Activated T-cell treated with anti-CD3 and anti-CD28 coated beads for 4 hours (primary cell): ENCODE measurements around the gene FAM20B.
"Not testable (repeated sequence)": the region's sequence is repeated elsewhere in the genome, so short reads cannot be mapped to it uniquely, and the experiment has no call there.

Source experiments
- DNase-seq: peaks from one replicate; pipeline ENCODE4 v3.0.0-alpha.2; 2020

Gene FAM20B

GRCh38 chr1:179025125-179025974 is at the start of gene FAM20B:
TSS of gene FAM20B (plus strand) at chr1:179025894. CDS start at chr1:179043848, 17,954 bp downstream.
- peak; percentile 78 for DNase-seq

DNA sequence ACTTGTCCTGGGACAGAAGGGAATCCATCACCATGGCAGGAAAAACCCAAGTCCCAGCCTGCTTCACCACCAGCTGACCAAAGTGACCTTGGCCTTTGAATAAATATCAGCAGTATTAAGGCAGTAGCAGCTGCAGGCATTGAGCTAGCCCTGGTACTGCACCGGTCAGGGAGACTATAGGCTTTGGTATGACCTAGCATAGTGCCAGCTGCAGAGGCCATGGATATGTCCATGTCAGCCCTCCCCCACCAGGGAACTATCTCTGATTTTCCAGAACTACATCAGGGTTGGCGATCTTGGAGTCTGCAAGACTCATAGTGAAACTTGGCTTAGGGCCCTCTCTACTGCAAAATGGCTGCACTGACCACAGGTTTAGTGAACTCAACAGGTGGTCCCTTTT is 49.2 kb upstream of the FAM20B start:
- DNase-seq: no peak

GRCh38 chr1:178986204-178986603 is 39.5 kb upstream of the FAM20B start:
- DNase-seq: no peak

DNA sequence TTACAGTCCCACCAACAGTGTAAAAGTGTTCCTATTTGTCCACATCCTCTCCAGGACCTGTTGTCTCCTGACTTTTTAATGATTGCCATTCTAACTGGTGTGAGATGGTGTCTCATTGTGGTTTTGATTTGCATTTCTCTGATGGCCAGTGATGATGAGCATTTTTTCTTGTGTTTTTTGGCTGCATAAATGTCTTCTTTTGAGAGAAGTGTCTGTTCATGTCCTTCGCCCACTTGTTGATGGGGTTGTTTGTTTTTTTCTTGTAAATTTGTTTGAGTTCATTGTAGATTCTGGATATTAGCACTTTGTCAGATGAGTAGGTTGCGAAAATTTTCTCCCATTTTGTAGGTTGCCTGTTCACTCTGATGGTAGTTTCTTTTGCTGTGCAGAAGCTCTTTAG is 37.5 kb upstream of the FAM20B start:
- DNase-seq: not testable (repeated sequence)

DNA sequence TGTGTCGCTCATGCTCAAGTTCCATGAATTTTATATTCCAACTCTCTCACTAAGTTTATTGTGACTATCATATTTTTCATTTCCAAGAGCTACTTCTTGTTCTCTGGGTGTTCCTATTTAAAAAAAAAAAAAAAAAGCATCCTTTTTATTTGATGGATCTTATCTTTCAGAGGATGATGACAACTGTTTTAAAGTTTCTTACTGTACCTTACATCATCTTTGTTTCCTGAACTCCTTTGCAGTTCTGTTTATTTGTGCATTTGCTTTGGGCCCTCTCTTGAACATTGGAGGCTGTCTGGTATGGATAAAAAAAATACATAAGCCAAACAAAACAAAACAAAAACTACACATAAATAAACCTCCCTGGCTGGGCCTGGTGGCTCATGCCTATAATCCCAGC is 32.1 kb upstream of the FAM20B start:
- no peak for DNase-seq

GRCh38 chr1:178997428-178997827 is 28.3 kb upstream of the FAM20B start:
- DNase-seq: no peak

- DNase-seq: no peak
Observed at GRCh38 chr1:178998295-178998694, 27.4 kb upstream of the FAM20B start.

DNA sequence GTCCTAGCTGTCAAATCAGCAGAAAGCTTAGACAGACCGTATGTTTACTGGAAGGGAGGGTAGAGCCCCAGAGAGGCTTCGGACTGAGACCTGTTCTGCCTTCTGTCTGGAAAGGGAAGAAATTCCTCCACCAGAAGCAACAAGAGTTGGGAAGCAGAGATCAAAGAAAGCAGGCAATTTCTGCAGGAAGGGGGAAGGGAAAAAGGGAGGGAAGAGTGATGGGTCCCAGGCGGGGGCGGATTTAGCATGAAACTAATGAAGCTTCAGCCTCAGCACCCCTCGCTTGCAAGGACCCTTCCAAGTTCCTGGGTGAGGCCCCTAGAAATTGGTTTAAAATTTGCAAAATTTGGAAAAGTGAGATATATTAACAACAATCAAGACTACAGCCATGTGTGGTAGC is 26.6 kb upstream of the FAM20B start:
- no peak for DNase-seq

DNA sequence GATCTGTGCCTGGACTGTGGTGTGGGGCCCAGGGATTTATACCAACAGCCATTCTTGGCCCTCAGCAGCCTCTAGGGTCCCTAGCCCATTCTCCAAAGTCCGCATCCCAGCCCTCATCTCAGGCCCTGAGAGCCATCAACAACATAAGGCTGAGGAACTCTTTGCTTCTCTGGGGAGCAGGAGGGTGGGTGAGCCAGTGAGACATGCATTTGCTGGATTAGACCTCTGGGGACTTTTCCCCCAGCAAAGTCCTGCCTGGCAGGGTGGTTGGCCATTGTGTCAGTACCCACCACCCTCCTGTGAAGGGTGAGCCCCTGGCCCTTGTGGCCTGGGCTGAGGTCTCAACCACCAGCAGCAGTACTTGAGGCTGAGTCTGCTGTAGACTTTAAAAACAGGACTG is 24.2 kb upstream of the FAM20B start:
- DNase-seq: no peak

DNA sequence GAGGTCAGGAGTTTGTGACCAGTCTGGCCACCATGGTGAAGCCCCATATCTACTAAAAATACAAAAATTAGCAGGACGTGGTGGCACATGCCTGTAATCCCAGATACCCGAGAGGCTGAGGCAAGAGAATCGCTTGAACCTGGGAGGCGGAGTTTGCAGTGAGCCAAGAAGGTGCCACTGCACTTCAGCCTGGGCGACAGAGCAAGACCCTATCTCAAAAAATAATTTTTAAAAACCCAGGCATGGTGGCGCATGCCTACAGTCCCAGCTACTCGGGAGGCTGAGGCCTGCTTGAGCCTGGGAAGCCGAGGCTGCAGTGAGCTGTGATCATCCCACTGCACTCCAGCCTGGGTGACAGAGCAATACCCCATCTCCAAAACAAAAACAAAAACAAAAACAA is 23.6 kb upstream of the FAM20B start:
- DNase-seq: not testable (repeated sequence)

- peak; percentile 58 for DNase-seq
Observed at GRCh38 chr1:179002552-179003345, 22.9 kb upstream of the FAM20B start.

GRCh38 chr1:179003512-179004066 is 22.1 kb upstream of the FAM20B start:
- no peak for DNase-seq

GRCh38 chr1:179007233-179007632 is 18.5 kb upstream of the FAM20B start:
- DNase-seq: no peak

DNA sequence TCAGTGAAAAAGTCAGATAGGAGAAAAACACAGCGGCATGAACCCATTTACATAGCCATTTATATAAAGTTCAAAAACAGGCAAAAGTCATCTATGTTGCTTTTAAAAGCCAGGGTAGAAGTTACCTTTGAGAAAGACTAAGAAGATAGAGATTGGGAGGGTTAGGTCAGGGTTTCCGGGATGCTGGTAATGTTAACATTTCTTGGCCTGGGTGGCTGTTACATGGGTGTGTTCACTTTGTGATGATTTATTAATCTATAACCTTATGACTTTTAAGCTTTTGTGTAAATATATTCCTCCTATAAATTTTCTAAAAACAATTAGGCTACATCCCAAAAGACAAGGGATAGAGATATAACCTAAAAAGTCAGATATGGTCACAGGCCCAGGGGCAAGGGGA is 15.0 kb upstream of the FAM20B start:
- DNase-seq: no peak

- DNase-seq: no peak
Observed at GRCh38 chr1:179012038-179012437, 13.7 kb upstream of the FAM20B start.

DNA sequence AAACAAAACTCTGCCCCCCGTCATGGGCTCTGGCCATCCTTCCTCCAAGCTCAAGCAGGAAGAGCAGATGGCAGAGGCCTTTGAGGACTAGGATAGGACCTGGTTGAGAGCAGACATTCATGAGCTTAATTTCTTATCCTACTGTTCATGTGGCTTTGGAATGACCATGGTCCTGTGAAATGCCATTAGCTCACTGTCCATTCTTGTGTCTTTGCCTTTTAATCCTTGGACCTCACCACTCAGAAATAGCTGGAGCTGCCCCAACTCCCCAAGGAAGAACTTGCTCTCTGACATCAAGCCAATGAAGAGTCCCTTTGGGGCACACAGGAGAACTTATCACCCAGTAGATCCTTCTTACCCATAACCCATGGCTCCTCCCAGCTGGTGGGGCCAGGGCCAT is 11.6 kb upstream of the FAM20B start:
- no peak for DNase-seq

DNA sequence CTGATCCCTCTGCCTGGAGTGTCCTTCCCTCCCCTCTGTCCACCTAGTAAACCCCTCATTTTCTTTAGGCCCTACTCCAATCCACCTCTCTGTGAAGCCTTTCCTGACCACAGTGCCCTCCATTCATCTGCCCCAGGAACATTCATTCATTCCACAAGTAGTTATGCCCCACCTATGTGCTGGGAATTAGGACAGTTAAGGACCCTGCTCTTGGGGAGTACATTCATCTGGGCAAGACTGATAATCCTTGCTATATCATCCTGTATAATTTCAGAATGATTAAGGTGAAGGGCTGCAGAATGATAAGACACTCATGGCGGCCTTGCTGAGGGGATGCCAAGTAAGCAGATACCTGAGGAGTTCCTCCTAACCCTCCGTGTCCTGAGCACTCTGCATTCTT is 10.3 kb upstream of the FAM20B start:
- DNase-seq: no peak

- no peak for DNase-seq
Observed at GRCh38 chr1:179016706-179017382, 8.8 kb upstream of the FAM20B start.

DNA sequence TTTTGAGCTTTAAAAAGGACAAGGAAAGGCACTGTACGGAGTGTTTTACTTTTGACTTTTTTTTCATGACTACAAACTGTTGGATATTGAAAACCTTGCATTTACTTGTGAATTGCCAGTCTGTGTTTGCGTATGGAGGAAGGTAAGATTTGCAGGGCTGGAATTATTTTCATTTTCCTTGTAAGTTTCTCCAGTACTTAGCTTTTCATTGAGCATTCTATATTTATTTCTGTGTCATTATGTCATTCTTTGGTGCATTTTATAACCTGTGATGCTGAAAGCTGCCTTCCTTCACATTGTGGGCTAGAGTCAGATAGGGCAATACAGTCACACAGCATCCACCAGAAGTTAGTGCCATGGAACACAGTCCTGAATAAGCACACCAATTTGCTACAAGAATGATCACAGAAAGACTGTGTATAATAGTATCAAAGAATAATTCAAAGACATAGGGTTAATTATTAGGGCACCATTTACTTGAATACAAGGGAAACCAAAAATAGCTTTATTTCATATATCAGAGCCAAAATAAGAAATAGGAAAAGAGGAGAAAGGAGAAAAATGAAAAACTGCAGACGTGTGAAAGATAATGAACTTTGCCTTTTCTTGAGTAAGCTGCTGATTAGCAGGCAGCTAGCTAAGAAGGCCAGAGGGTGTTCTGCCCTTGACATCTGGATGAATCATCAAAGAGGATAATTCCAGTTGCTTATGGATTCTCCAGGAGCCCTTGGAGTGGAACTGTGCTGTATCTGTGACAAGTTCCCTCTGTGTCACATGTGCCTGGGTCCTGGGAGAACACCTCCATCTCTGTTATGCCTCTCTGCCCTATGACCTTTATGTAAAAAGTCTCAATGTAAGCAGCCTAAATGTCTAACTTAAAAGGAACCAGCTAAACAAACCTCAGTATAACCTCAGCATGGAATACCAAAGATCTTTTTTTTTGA is 8.0 kb upstream of the FAM20B start:
- no peak for DNase-seq

DNA sequence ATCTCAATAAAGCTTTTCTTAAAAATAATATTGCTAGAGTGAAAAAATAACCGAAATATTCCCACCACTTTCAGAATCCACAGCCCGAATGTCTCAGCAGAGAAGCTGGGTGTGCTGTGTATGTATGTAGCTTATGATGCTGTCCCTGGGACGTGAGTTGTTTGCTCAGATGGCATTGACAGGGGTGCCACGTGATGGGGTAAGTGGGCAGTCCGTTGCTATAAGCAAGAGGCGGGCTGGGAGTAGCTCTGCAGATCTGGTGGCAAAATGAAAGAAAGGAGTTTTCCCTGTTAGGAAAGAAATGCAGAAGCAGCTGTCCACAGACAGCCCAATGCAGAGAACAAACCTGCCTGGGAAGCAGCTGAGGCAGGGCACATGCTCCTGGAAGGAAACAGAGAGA is 3.8 kb upstream of the FAM20B start:
- no peak for DNase-seq

- no peak for DNase-seq
Observed at GRCh38 chr1:179023946-179024650, 1.6 kb upstream of the FAM20B start.
